Measurements from ENCODE around the gene BZW2.

BZW2 gene
- total RNA-seq, result 26.3 to 145 (median 34.3) reads per million in 9 experiments

GRCh38 chr7:16645593-16646471 lies at the start of gene BZW2, which contains the start of gene ANKMY2:
Gene BZW2 (plus strand): TSS chr7:16646181. CDS start chr7:16665444, 19,263 bp downstream.
Gene ANKMY2 (minus strand): TSS chr7:16645754. CDS start chr7:16645573, 181 bp downstream.
- ATAC-seq (replicated peaks), result peak; percentile 85
- DNase-seq, result peak; percentile 89 to 91 (median 90)
- Mint-ChIP-seq H3K27ac (peak within 1 kb of the TSS; percentile 93 to 95), H3K4me1 (ENCODE audit: low read depth in 2 of 2) (peaks cover 42 to 55% of the 10 kb centered on the region in 2 donors), H3K9me3 (no peaks in the 10 kb centered on the region), H3K27me3 (no peaks in the 10 kb centered on the region), H3K36me3 (ENCODE audit: insufficient read depth) (peaks cover 19% of the 10 kb centered on the region), H3K4me3 (peak within 1 kb of the TSS; percentile 93 to 99)

GRCh38 chr7:16598015-16598414 lies 48.0 kb upstream of the BZW2 start:
- no peak overlapping the region for H3K4me3 Mint-ChIP-seq
- DNase-seq, result no peak
- no peak for ATAC-seq (replicated peaks)
- no peaks in the 10 kb centered on the region for H3K27me3 Mint-ChIP-seq
- peaks cover 17% of the 10 kb centered on the region for H3K36me3 Mint-ChIP-seq (ENCODE audit: insufficient read depth)
- no peaks in the 10 kb centered on the region for H3K4me1 Mint-ChIP-seq (ENCODE audit: low read depth in 2 of 2)
- no peaks in the 10 kb centered on the region for H3K9me3 Mint-ChIP-seq
- H3K27ac Mint-ChIP-seq, result peak overlapping the region in 1 of 2 donors; percentile 54

GRCh38 chr7:16599860-16600259 lies 46.1 kb upstream of the BZW2 start:
- ATAC-seq (replicated peaks), result no peak
- no peaks in the 10 kb centered on the region for H3K27me3 Mint-ChIP-seq
- no peak overlapping the region for H3K4me3 Mint-ChIP-seq
- no peak for DNase-seq
- no peaks in the 10 kb centered on the region for H3K4me1 Mint-ChIP-seq (ENCODE audit: low read depth in 2 of 2)
- H3K27ac Mint-ChIP-seq, result no peak overlapping the region
- H3K9me3 Mint-ChIP-seq, result no peaks in the 10 kb centered on the region
- peaks cover 20% of the 10 kb centered on the region for H3K36me3 Mint-ChIP-seq (ENCODE audit: insufficient read depth)

GRCh38 chr7:16603633-16604032 lies 42.3 kb upstream of the BZW2 start:
- no peak overlapping the region for H3K27ac Mint-ChIP-seq
- H3K9me3 Mint-ChIP-seq, result no peaks in the 10 kb centered on the region
- no peaks in the 10 kb centered on the region for H3K4me1 Mint-ChIP-seq (ENCODE audit: low read depth in 2 of 2)
- no peaks in the 10 kb centered on the region for H3K27me3 Mint-ChIP-seq
- no peak overlapping the region for H3K4me3 Mint-ChIP-seq
- DNase-seq (no peak), ATAC-seq (replicated peaks) (no peak)
- H3K36me3 Mint-ChIP-seq (ENCODE audit: insufficient read depth), result peaks cover 38% of the 10 kb centered on the region

- Mint-ChIP-seq H3K4me1 (ENCODE audit: low read depth in 2 of 2) (no peaks in the 10 kb centered on the region), H3K27me3 (no peaks in the 10 kb centered on the region), H3K36me3 (ENCODE audit: insufficient read depth) (peaks cover 38% of the 10 kb centered on the region), H3K27ac (no peak overlapping the region), H3K4me3 (no peak overlapping the region), H3K9me3 (no peaks in the 10 kb centered on the region)
- ATAC-seq (replicated peaks) (no peak), DNase-seq (no peak)
These were observed 41.9 kb upstream of the BZW2 start for GRCh38 chr7:16604054-16604453.

GRCh38 chr7:16606704-16607103 lies 39.3 kb upstream of the BZW2 start:
- Mint-ChIP-seq H3K9me3 (no peaks in the 10 kb centered on the region), H3K4me3 (no peak overlapping the region), H3K27me3 (no peaks in the 10 kb centered on the region), H3K36me3 (ENCODE audit: insufficient read depth) (peaks cover 29% of the 10 kb centered on the region), H3K27ac (no peak overlapping the region), H3K4me1 (ENCODE audit: low read depth in 2 of 2) (peaks cover 0 to under 1% of the 10 kb centered on the region in 2 donors)
- DNase-seq (no peak), ATAC-seq (replicated peaks) (no peak)

GRCh38 chr7:16609842-16610450 lies 36.0 kb upstream of the BZW2 start:
- no peak overlapping the region for H3K4me3 Mint-ChIP-seq

GRCh38 chr7:16611711-16612110 lies 34.3 kb upstream of the BZW2 start:
- Mint-ChIP-seq H3K27me3 (no peaks in the 10 kb centered on the region), H3K27ac (peak overlapping the region in 1 of 2 donors; percentile 38), H3K4me3 (no peak overlapping the region), H3K4me1 (ENCODE audit: low read depth in 2 of 2) (peaks cover 0 to 4% of the 10 kb centered on the region in 2 donors), H3K9me3 (no peaks in the 10 kb centered on the region), H3K36me3 (ENCODE audit: insufficient read depth) (peaks cover 19% of the 10 kb centered on the region)
- ATAC-seq (replicated peaks) (no peak), DNase-seq (no peak)

More at GRCh38 chr7:16609842-16610450, 36.0 kb upstream of the BZW2 start:
- peaks cover 0 to 4% of the 10 kb centered on the region in 2 donors for H3K4me1 Mint-ChIP-seq (ENCODE audit: low read depth in 2 of 2)
- no peak overlapping the region for H3K27ac Mint-ChIP-seq
- H3K27me3 Mint-ChIP-seq, result no peaks in the 10 kb centered on the region
- peaks cover 22% of the 10 kb centered on the region for H3K36me3 Mint-ChIP-seq (ENCODE audit: insufficient read depth)
- ATAC-seq (replicated peaks), result no peak
- DNase-seq, result no peak
- H3K9me3 Mint-ChIP-seq, result no peaks in the 10 kb centered on the region

- H3K9me3 Mint-ChIP-seq, result no peaks in the 10 kb centered on the region
- peaks cover 28% of the 10 kb centered on the region for H3K36me3 Mint-ChIP-seq (ENCODE audit: insufficient read depth)
- H3K4me3 Mint-ChIP-seq, result no peak overlapping the region
These were observed 30.8 kb upstream of the BZW2 start for GRCh38 chr7:16615228-16615627.

GRCh38 chr7:16616122-16616521 lies 29.9 kb upstream of the BZW2 start:
- ATAC-seq (replicated peaks) (no peak), DNase-seq (no peak)
- Mint-ChIP-seq H3K9me3 (no peaks in the 10 kb centered on the region), H3K4me3 (no peak overlapping the region), H3K27ac (no peak overlapping the region), H3K36me3 (ENCODE audit: insufficient read depth) (peaks cover 28% of the 10 kb centered on the region), H3K27me3 (no peaks in the 10 kb centered on the region), H3K4me1 (ENCODE audit: low read depth in 2 of 2) (peaks cover 0 to 20% of the 10 kb centered on the region in 2 donors)

More at GRCh38 chr7:16615228-16615627, 30.8 kb upstream of the BZW2 start:
- Mint-ChIP-seq H3K27ac (no peak overlapping the region), H3K4me1 (ENCODE audit: low read depth in 2 of 2) (peaks cover 0 to 15% of the 10 kb centered on the region in 2 donors), H3K27me3 (no peaks in the 10 kb centered on the region)
- DNase-seq, result no peak
- no peak for ATAC-seq (replicated peaks)

- Mint-ChIP-seq H3K36me3 (ENCODE audit: insufficient read depth) (peaks cover 32% of the 10 kb centered on the region), H3K9me3 (no peaks in the 10 kb centered on the region), H3K4me3 (no peak overlapping the region), H3K27ac (no peak overlapping the region), H3K4me1 (ENCODE audit: low read depth in 2 of 2) (peaks cover 0 to 20% of the 10 kb centered on the region in 2 donors), H3K27me3 (no peaks in the 10 kb centered on the region)
- DNase-seq (no peak), ATAC-seq (replicated peaks) (no peak)
These were observed 29.4 kb upstream of the BZW2 start for GRCh38 chr7:16616542-16616941.

GRCh38 chr7:16619979-16620408 lies 26.0 kb upstream of the BZW2 start:
- ATAC-seq (replicated peaks), result no peak

GRCh38 chr7:16626388-16626787 lies 19.6 kb upstream of the BZW2 start:
- no peak for DNase-seq
- Mint-ChIP-seq H3K9me3 (no peaks in the 10 kb centered on the region), H3K4me1 (ENCODE audit: low read depth in 2 of 2) (peaks cover 0 to 4% of the 10 kb centered on the region in 2 donors), H3K4me3 (no peak overlapping the region), H3K27ac (no peak overlapping the region), H3K27me3 (no peaks in the 10 kb centered on the region), H3K36me3 (ENCODE audit: insufficient read depth) (peaks cover 39% of the 10 kb centered on the region)
- no peak for ATAC-seq (replicated peaks)

More at GRCh38 chr7:16619979-16620408, 26.0 kb upstream of the BZW2 start:
- H3K36me3 Mint-ChIP-seq (ENCODE audit: insufficient read depth), result peaks cover 46% of the 10 kb centered on the region
- peaks cover 0 to 16% of the 10 kb centered on the region in 2 donors for H3K4me1 Mint-ChIP-seq (ENCODE audit: low read depth in 2 of 2)
- no peak overlapping the region for H3K4me3 Mint-ChIP-seq
- H3K27ac Mint-ChIP-seq, result peak overlapping the region in 1 of 2 donors; percentile 16
- no peaks in the 10 kb centered on the region for H3K27me3 Mint-ChIP-seq
- no peak for DNase-seq
- H3K9me3 Mint-ChIP-seq, result no peaks in the 10 kb centered on the region

Data from effector memory CD8-positive, alpha-beta T cell (primary cell).